HG03045 (cell line): ENCODE results near the gene GRK3.
"Not testable (repeated sequence)": the region's sequence is repeated elsewhere in the genome, so short reads cannot be mapped to it uniquely, and the experiment has no call there.

Source experiments
- ATAC-seq: cut with Tn5 transposase; IDR thresholded peaks from one replicate; pipeline ENCODE4 v1.9.1; 2021; ENCODE audit warnings: mild to moderate bottlenecking, moderate library complexity; ENCODE audit not compliant: unreplicated experiment

The GRK3 gene

GRCh38 chr22:25694196-25694907 lies 129.9 kb downstream of the GRK3 start:
- ATAC-seq = no peak

GRCh38 chr22:25695146-25695545 lies 130.7 kb downstream of the GRK3 start:
- ATAC-seq = no peak

GRCh38 chr22:25696763-25697162 lies 132.3 kb downstream of the GRK3 start:
- ATAC-seq = no peak

- no peak for ATAC-seq
These were observed 132.7 kb downstream of the GRK3 start for GRCh38 chr22:25697181-25697664.

GRCh38 chr22:25697978-25698377 lies 133.5 kb downstream of the GRK3 start:
- ATAC-seq = no peak

- no peak for ATAC-seq
These were observed 134.0 kb downstream of the GRK3 start for GRCh38 chr22:25698461-25698860.

GRCh38 chr22:25698978-25699377 lies 134.5 kb downstream of the GRK3 start:
- ATAC-seq = no peak

- no peak for ATAC-seq
These were observed 136.7 kb downstream of the GRK3 start for GRCh38 chr22:25701056-25701780.

- ATAC-seq = no peak
These were observed 137.6 kb downstream of the GRK3 start for GRCh38 chr22:25702040-25702439.

GRCh38 chr22:25702571-25703167 lies 138.2 kb downstream of the GRK3 start:
- no peak for ATAC-seq

GRCh38 chr22:25704701-25705100 lies 140.2 kb downstream of the GRK3 start:
- no peak for ATAC-seq

- no peak for ATAC-seq
These were observed 141.7 kb downstream of the GRK3 start for GRCh38 chr22:25706197-25706596.

- not testable (repeated sequence) for ATAC-seq
These were observed 144.0 kb downstream of the GRK3 start for GRCh38 chr22:25708430-25708829.

GRCh38 chr22:25709758-25710157 lies 145.3 kb downstream of the GRK3 start:
- no peak for ATAC-seq

- ATAC-seq = no peak
These were observed 146.0 kb downstream of the GRK3 start for GRCh38 chr22:25710501-25710900.

GRCh38 chr22:25711491-25711890 lies 147.0 kb downstream of the GRK3 start:
- no peak for ATAC-seq

GRCh38 chr22:25712661-25713400 lies 148.4 kb downstream of the GRK3 start:
- ATAC-seq = no peak

GRCh38 chr22:25714070-25714469 lies 149.6 kb downstream of the GRK3 start:
- no peak for ATAC-seq

- no peak for ATAC-seq
These were observed 150.3 kb downstream of the GRK3 start for GRCh38 chr22:25714739-25715138.

- no peak for ATAC-seq
These were observed 152.2 kb downstream of the GRK3 start for GRCh38 chr22:25716637-25717036.

- no peak for ATAC-seq
These were observed 153.8 kb downstream of the GRK3 start for GRCh38 chr22:25718135-25718840.
